ENCODE measurements around the gene CACNB4. TPM values are rescaled to one million over a fixed set of nuclear protein-coding genes. Genes with fewer than 3 reads are reported as not detected.
"Not testable (repeated sequence)": the region's sequence is repeated elsewhere in the genome, so short reads cannot be mapped to it uniquely, and the experiment has no call there.

Gene CACNB4
- total RNA-seq, 1 donor, result 0.84 TPM

DNA sequence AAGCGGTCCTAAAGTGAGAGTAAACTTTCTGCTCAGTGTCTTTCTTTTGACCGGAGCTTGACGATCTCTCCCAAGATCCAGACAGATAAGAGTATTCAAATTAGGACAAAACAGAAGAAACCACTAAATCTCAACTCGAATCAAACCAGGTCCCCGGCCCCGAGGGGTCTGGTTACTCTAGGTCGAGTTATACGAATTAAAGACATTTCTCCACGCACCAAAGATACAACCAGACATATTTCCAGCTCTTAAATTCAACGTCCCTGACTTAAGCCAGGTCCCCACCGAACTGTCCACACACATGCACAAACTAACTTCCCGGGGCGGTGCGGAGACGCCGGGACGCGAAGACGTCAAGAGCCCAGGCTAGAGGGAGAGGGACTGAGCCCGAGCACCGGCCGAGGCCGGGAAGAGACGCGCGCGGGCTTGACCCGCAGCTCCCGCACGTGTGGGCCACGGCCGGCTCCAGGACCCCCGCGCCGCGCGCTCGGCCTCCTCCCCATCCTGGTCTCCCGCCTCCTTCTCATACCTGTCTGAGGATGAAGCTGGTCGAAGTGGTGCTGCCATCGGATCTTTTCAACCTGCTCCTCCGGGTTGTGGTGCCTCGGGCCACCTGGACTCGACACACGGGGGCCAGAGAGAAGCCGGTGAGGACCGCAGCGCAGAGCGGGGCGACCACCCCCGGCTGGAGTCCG lies 896 bp downstream of the CACNB4 start:
- no peaks in the 10 kb centered on the region for H3K9me3 ChIP-seq (ENCODE audit: low read depth, low read length)
- H3K4me1 ChIP-seq (ENCODE audit: insufficient read depth, low read length), result peaks cover 19% of the 10 kb centered on the region
- H3K4me3 ChIP-seq (ENCODE audit: low read length), result peak overlapping the region; percentile 41
- H3K27me3 ChIP-seq (ENCODE audit: insufficient read depth, low read length), result peaks cover 45% of the 10 kb centered on the region

DNA sequence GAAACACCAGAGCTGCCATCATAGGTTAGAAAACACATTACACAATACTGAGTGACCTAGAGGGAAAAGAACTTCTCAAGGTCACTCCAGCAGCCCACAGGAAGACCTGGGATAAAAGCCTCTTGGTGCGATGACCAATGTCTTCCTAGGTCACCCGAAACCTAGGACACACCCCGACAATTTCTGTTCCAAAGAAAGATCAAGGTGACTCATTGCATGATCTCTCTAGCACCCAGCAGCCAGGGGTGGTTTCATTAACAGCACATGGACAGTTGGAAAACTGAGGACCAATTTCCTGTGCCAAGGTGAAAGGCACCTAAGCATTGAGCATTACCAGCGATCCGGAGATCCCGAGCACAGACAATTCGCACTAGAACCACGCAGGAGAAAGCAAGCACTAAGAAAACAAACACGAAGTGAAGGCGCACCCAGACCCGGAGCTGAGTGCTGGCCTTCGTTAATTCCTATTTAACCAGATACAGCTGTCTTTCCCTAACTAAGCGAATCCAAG lies 1.5 kb downstream of the CACNB4 start:
- H3K4me1 ChIP-seq (ENCODE audit: insufficient read depth, low read length), result peaks cover 19% of the 10 kb centered on the region
- peaks cover 45% of the 10 kb centered on the region for H3K27me3 ChIP-seq (ENCODE audit: insufficient read depth, low read length)
- no peaks in the 10 kb centered on the region for H3K9me3 ChIP-seq (ENCODE audit: low read depth, low read length)
- peak overlapping the region; percentile 41 for H3K4me3 ChIP-seq (ENCODE audit: low read length)

DNA sequence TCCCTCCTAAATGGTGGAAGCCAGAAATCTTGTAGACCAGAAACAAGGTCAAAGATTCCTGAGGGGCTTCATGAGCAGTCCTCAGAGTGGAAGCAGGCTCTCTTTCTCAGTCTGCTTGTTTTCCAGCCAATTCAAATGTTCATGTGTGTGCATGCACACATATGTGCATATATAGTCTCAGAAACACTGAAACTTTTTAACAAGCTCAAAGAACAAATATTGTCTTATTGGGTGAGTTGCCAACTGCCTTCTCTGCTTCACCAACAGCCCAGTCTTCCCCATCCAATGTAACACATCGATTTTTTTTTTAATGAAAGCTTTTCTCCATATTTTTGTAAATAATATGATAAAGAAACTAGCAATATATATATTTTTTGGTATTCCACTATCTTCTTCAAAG lies 3.7 kb downstream of the CACNB4 start:
- H3K4me3 ChIP-seq (ENCODE audit: low read length), result no peak overlapping the region
- peaks cover 20% of the 10 kb centered on the region for H3K4me1 ChIP-seq (ENCODE audit: insufficient read depth, low read length)
- no peaks in the 10 kb centered on the region for H3K9me3 ChIP-seq (ENCODE audit: low read depth, low read length)
- peaks cover 30% of the 10 kb centered on the region for H3K27me3 ChIP-seq (ENCODE audit: insufficient read depth, low read length)

DNA sequence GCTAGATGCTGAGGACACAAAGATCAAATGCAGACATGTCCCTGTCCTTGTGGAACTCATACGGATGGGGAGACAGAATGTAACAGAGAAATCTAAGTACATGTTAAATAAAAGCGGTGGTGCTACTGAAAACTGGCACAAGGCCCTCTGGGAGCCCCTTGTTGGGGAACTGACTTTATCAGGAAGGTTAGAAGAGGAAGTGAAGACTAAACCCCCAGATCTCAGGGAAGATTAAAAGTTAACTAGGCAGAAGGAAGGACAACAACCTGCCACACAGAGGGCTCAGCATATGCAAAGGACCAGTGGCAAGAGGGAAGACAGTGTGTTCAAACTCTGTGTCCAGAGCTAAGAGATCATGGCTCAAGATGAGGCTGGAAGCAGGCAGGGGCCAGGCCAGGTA lies 4.8 kb downstream of the CACNB4 start:
- H3K4me1 ChIP-seq (ENCODE audit: insufficient read depth, low read length), result peaks cover 25% of the 10 kb centered on the region
- H3K4me3 ChIP-seq (ENCODE audit: low read length), result no peak overlapping the region
- H3K27me3 ChIP-seq (ENCODE audit: insufficient read depth, low read length), result peaks cover 19% of the 10 kb centered on the region
- no peaks in the 10 kb centered on the region for H3K9me3 ChIP-seq (ENCODE audit: low read depth, low read length)

DNA sequence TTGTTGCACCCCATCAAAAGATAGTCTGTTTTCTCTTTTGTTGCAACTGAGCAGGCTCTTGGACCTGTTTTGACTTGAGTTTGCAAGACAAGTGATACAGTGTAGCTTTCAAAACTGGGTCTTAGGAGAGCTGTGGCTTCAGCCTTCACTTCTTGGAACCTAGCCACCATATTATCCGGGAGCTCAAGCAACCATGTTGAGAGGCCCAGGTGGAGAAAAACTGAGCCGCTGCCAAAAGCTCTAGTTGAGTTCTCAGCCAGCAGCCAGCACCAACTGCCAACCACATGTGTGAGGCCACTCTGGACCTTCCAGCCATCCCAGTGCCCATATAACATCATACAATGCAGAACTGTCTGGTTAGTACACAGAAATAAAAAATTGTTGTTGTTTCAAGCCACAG lies 5.4 kb downstream of the CACNB4 start:
- Histone ChIP-seq H3K9me3 (ENCODE audit: low read depth, low read length) (no peaks in the 10 kb centered on the region), H3K27me3 (ENCODE audit: insufficient read depth, low read length) (peaks cover 18% of the 10 kb centered on the region), H3K4me3 (ENCODE audit: low read length) (no peak overlapping the region), H3K4me1 (ENCODE audit: insufficient read depth, low read length) (peaks cover 28% of the 10 kb centered on the region)

DNA sequence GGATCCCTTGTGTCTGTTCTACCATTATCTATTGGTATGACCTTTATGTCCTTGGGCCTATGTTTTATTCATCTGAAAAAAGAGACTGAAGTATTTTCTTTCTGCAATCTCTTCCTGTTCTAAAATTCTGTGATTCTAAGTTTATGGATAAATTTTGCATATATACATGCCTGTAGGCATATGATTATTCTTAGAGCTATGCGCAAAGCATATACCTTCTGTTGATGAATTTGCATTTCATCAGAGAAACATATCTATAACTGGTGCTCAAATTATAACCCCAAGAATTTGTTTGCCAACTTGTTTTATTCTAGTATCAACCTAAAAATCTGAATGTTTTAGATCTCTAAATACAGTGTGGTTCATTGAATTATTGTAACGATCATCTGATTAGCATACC lies 6.7 kb downstream of the CACNB4 start:
- Histone ChIP-seq H3K4me1 (ENCODE audit: insufficient read depth, low read length) (peaks cover 18% of the 10 kb centered on the region), H3K4me3 (ENCODE audit: low read length) (no peak overlapping the region), H3K9me3 (ENCODE audit: low read depth, low read length) (no peaks in the 10 kb centered on the region), H3K27me3 (ENCODE audit: insufficient read depth, low read length) (peaks cover 6% of the 10 kb centered on the region)

DNA sequence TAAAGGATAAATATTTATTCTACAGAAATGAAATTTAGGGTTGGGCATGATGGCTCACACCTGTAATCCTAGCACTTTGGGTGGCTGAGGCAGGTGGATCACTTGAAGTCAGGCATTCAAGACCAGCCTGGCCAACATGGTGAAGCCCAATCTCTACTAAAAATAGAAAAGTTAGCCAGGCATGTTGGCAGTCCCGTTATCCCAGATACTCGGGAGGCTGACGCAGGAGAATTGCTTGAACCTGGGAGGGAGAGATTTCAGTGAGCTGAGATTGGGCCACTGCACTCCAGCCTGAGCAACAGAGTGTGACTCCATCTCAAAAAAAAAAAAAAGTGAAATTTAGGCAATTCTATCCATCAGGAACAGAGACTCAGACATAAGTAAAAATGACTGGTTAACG lies 8.1 kb downstream of the CACNB4 start:
- not testable (repeated sequence) for H3K4me3 ChIP-seq (ENCODE audit: low read length); H3K27me3 ChIP-seq (ENCODE audit: insufficient read depth, low read length); H3K9me3 ChIP-seq (ENCODE audit: low read depth, low read length)
- peaks cover 18% of the 10 kb centered on the region for H3K4me1 ChIP-seq (ENCODE audit: insufficient read depth, low read length)

DNA sequence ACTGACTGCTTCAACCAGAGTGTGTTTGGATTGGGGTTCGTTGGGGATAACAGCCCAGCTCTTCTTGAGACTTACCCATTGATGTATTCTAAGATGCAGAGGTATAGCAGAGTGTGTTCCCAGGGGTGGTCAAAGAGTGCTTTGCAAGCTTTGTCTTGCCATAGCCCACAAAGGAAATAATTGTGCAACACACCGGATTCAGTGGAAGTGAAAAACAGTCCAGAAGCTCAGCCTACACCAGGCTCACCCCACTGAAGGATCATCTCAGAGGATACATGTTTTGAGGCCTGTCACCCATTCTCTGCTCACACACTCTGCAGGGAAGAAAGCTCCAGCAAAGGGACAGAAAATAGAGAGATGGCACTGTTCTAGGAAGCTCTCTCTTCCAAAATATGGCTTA lies 9.6 kb downstream of the CACNB4 start:
- Histone ChIP-seq H3K27me3 (ENCODE audit: insufficient read depth, low read length) (no peaks in the 10 kb centered on the region), H3K9me3 (ENCODE audit: low read depth, low read length) (no peaks in the 10 kb centered on the region), H3K4me3 (ENCODE audit: low read length) (no peak overlapping the region), H3K4me1 (ENCODE audit: insufficient read depth, low read length) (peaks cover 18% of the 10 kb centered on the region)

DNA sequence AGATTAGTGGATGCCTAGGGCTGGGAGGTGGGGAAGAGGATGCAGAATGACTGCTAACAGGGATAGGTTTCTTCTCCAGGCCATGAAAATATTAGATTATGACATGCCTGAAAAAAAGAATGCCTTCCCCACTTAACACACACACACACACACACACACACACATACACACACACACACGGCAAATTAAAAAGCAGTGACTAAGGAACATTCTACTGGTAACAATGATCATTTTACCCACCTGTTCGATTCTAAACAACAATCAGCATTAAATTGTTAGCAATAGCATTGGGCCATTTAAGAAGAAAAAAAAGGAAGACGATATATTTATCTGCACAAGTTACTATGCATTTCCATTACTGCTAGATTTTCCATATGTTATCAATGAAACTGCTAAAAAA lies 10.8 kb downstream of the CACNB4 start:
- no peak overlapping the region for H3K4me3 ChIP-seq (ENCODE audit: low read length)
- no peaks in the 10 kb centered on the region for H3K9me3 ChIP-seq (ENCODE audit: low read depth, low read length)
- H3K27me3 ChIP-seq (ENCODE audit: insufficient read depth, low read length), result no peaks in the 10 kb centered on the region
- peaks cover 18% of the 10 kb centered on the region for H3K4me1 ChIP-seq (ENCODE audit: insufficient read depth, low read length)

DNA sequence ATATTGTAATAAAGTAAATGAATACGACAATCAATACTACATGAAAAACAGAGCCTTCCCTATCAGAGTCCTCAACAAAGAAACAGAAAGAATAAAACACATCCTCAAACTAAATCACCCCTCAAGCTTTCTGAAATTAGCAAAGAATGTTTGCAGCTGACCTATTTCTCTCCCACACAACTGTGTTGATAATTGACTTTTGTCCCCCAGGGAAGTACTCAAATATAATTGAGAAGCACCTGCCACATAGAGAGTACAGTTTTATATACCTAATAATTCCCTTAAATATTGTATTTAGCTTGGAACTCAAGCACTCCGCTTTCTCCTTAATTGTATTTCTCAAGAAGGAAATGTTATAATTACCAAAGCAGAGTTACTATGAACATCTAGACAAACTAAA lies 12.6 kb downstream of the CACNB4 start:
- H3K4me3 ChIP-seq (ENCODE audit: low read length), result no peak overlapping the region

DNA sequence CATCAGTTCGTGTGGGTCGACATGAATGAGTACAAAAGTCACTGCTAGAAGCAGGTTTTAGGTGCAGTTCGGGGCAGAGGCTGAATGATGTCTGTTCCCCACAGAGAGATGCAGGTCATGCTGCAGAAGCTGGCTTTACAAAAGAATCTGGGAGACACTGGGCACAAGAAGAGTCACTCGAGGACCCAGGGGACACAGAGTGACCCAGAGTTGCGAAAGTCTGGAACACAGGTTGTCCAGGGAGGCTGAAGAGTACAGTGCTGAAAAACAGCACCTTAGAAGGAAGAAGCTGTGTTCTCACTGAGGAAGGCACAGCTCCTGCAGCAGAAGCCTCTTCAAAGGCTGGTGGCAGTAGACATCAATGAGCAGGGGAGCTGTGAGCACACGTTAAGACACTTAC lies 14.8 kb downstream of the CACNB4 start:
- Histone ChIP-seq H3K27me3 (ENCODE audit: insufficient read depth, low read length) (no peaks in the 10 kb centered on the region), H3K4me3 (ENCODE audit: low read length) (no peak overlapping the region)

More for the DNA sequence above, 12.6 kb downstream of the CACNB4 start:
- Histone ChIP-seq H3K27me3 (ENCODE audit: insufficient read depth, low read length) (no peaks in the 10 kb centered on the region), H3K9me3 (ENCODE audit: low read depth, low read length) (no peaks in the 10 kb centered on the region), H3K4me1 (ENCODE audit: insufficient read depth, low read length) (peaks cover 18% of the 10 kb centered on the region)

DNA sequence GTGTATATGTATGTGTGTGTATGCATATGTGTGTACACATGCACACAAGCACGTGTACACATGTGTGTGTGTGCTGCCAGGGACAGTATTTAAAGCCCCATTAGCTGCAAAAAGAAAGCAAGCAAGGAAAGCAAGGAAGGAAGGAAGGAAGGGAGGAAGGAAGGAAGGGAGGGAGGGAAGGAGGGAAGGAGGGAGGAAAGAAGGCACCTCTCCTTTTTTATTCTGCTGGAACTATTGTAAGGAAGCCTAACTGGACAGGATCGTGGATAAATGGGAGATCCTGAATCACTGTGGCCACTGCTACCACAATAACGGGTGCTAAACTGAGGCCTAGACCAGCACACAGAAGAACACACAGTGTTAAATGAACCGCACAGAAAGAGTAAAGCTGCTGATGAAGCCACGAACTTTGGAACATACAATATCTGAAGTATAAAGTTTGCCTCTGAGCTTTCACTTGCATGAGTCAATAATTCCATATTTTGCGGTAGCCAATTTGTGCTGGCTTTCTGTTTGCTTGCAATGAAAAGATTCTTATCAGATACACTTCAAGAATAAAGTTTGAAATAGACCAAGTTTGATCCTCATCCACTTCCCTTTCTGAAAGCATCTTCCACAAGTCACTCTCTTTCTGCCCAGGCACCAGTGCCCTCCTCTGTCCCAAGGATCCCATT lies 15.5 kb downstream of the CACNB4 start:
- Histone ChIP-seq H3K4me1 (ENCODE audit: insufficient read depth, low read length) (no peaks in the 10 kb centered on the region), H3K9me3 (ENCODE audit: low read depth, low read length) (no peaks in the 10 kb centered on the region), H3K27me3 (ENCODE audit: insufficient read depth, low read length) (no peaks in the 10 kb centered on the region), H3K4me3 (ENCODE audit: low read length) (no peak overlapping the region)

More for the DNA sequence above, 14.8 kb downstream of the CACNB4 start:
- peaks cover 7% of the 10 kb centered on the region for H3K4me1 ChIP-seq (ENCODE audit: insufficient read depth, low read length)
- no peaks in the 10 kb centered on the region for H3K9me3 ChIP-seq (ENCODE audit: low read depth, low read length)

DNA sequence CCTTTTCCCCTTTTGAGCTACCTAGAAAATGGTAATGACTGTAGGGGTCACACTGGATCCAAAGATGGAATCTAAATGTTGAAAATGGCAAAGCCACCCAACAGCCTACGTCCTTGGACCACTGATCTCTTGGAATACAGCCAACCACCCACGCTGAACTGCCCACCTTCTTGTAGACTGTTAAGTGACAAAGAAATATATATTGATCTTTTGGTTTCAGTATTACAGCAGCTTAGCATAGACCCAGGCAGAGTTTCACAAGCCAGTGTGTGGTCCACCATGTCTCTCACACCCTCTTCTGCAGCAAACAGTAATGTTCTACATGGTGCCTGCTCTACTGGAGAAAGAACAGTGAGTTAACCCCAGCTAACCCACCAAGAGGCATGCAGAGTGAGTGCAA lies 20.2 kb downstream of the CACNB4 start:
- Histone ChIP-seq H3K9me3 (ENCODE audit: low read depth, low read length) (no peaks in the 10 kb centered on the region), H3K4me1 (ENCODE audit: insufficient read depth, low read length) (no peaks in the 10 kb centered on the region), H3K4me3 (ENCODE audit: low read length) (no peak overlapping the region), H3K27me3 (ENCODE audit: insufficient read depth, low read length) (no peaks in the 10 kb centered on the region)

DNA sequence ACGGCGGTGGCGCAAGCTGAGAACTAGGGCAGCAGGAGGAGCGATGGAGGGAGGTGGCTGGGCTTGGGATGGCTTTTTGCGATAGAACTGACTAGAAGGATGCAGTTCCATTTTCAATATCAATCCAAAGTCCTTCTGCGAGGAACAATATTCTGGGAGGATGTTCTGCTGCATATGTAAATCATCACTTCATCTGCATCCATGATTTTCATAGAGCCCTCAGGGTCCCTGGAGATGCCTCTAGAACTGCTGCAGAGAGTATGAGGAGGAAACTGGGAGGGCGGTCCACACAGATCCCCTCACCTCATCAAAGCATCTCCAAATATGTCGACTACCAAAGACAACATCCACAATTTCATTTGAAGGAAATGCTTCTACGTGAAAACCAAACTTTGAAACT lies 20.8 kb downstream of the CACNB4 start:
- Histone ChIP-seq H3K4me1 (ENCODE audit: insufficient read depth, low read length) (no peaks in the 10 kb centered on the region), H3K27me3 (ENCODE audit: insufficient read depth, low read length) (no peaks in the 10 kb centered on the region), H3K4me3 (ENCODE audit: low read length) (no peak overlapping the region), H3K9me3 (ENCODE audit: low read depth, low read length) (no peaks in the 10 kb centered on the region)

DNA sequence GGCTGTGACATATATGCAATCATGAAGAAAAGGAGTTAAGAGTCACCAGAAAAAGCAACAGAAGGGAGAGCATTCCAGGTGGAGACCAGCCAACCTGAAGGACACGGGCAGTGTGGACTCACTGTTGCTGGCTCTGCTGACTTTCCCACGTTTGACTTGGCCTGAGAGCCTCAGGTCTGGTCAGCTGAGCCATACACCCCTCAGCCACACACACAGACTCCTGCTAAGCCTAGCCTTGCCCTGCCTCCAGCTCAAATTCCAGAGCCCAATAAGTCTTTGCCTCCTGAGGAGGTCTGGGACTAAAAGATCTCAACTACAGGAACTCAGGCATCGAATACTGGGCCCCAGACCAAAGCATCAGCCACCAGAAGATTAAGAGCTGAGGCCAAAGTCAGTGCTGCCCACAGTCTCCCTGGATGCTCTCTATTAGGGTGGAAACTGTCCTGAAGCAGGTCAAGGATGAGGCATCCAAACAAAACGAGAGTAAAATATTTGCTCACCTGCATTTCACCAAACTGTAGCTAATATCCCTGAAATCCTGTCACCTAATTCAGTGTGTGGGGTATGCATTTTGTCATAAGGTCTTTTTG lies 23.3 kb downstream of the CACNB4 start:
- Histone ChIP-seq H3K27me3 (ENCODE audit: insufficient read depth, low read length) (no peaks in the 10 kb centered on the region), H3K4me3 (ENCODE audit: low read length) (no peak overlapping the region), H3K9me3 (ENCODE audit: low read depth, low read length) (no peaks in the 10 kb centered on the region), H3K4me1 (ENCODE audit: insufficient read depth, low read length) (peaks cover 4% of the 10 kb centered on the region)
